ENCODE results near the gene TXNDC17. TPM values are rescaled to one million over a fixed set of nuclear protein-coding genes. Genes with fewer than 3 reads are reported as not detected.

TXNDC17 gene
- total RNA-seq, 1 experiment from 2014 or later = 151 TPM

DNA sequence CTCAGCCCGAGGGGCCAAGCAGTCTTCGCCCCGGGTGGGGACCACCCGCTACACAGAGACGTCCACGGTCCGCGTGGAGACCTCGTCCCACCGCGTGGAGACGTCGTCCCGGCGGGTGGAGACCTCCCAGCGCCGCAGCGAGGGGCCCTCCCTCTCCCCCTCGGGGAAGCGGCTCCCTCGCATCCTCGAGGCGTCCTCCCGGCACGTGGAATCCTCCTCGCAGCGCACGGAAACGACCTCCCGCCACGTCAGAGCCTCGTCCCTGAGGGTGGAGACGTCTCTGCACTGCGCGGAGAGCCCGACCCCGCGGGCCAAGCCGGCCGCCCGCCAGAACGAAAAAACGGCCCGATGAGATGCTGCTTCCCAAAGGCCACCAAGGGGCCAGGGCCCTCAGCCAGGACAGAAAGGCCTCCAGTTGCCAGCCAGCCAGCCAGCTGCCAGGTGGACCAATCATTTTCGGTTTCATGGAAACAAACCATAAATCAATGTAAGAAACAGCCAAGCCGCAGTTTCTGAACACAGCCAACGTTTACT, 11.1 kb downstream of the TXNDC17 start (continued):
- no peak for TF ChIP-seq ATF2 (CRISPR knock-in tag; IDR thresholded peaks at IDR 0.05; ENCODE audit: borderline replicate concordance, low read depth)
- TF ChIP-seq, protein P1, sequence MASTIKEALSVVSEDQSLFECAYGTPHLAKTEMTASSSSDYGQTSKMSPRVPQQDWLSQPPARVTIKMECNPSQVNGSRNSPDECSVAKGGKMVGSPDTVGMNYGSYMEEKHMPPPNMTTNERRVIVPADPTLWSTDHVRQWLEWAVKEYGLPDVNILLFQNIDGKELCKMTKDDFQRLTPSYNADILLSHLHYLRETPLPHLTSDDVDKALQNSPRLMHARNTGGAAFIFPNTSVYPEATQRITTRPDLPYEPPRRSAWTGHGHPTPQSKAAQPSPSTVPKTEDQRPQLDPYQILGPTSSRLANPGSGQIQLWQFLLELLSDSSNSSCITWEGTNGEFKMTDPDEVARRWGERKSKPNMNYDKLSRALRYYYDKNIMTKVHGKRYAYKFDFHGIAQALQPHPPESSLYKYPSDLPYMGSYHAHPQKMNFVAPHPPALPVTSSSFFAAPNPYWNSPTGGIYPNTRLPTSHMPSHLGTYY (CRISPR knock-in tag; IDR thresholded peaks at IDR 0.05) = no peak
- peak; percentile 63; the same call in 1 of the 2 replicates for TF ChIP-seq SMAD4 (CRISPR knock-in tag; IDR thresholded peaks at IDR 0.05)
- TF ChIP-seq NFYB (CRISPR knock-in tag; conservative IDR thresholded peaks at IDR 0.05; ENCODE audit: low read depth) = no peak
- TF ChIP-seq, protein P2, sequence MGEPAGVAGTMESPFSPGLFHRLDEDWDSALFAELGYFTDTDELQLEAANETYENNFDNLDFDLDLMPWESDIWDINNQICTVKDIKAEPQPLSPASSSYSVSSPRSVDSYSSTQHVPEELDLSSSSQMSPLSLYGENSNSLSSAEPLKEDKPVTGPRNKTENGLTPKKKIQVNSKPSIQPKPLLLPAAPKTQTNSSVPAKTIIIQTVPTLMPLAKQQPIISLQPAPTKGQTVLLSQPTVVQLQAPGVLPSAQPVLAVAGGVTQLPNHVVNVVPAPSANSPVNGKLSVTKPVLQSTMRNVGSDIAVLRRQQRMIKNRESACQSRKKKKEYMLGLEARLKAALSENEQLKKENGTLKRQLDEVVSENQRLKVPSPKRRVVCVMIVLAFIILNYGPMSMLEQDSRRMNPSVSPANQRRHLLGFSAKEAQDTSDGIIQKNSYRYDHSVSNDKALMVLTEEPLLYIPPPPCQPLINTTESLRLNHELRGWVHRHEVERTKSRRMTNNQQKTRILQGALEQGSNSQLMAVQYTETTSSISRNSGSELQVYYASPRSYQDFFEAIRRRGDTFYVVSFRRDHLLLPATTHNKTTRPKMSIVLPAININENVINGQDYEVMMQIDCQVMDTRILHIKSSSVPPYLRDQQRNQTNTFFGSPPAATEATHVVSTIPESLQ (CRISPR knock-in tag; IDR thresholded peaks at IDR 0.05) = no peak
- TF ChIP-seq ZNF121 (CRISPR knock-in tag; IDR thresholded peaks at IDR 0.05) = 0 out of 2 replicates have a peak, but pooled peaks have one; percentile 2
- no peak for TF ChIP-seq TEAD1 (CRISPR knock-in tag; IDR thresholded peaks at IDR 0.05)
- TF ChIP-seq CREB1 (CRISPR knock-in tag; IDR thresholded peaks at IDR 0.05) = peak; percentile 83; the same call in 1 of the 2 replicates
- TF ChIP-seq, protein P3, sequence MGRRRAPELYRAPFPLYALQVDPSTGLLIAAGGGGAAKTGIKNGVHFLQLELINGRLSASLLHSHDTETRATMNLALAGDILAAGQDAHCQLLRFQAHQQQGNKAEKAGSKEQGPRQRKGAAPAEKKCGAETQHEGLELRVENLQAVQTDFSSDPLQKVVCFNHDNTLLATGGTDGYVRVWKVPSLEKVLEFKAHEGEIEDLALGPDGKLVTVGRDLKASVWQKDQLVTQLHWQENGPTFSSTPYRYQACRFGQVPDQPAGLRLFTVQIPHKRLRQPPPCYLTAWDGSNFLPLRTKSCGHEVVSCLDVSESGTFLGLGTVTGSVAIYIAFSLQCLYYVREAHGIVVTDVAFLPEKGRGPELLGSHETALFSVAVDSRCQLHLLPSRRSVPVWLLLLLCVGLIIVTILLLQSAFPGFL (CRISPR knock-in tag; IDR thresholded peaks at IDR 0.05; ENCODE audit: borderline replicate concordance) = no peak
- TF ChIP-seq, protein P4, sequence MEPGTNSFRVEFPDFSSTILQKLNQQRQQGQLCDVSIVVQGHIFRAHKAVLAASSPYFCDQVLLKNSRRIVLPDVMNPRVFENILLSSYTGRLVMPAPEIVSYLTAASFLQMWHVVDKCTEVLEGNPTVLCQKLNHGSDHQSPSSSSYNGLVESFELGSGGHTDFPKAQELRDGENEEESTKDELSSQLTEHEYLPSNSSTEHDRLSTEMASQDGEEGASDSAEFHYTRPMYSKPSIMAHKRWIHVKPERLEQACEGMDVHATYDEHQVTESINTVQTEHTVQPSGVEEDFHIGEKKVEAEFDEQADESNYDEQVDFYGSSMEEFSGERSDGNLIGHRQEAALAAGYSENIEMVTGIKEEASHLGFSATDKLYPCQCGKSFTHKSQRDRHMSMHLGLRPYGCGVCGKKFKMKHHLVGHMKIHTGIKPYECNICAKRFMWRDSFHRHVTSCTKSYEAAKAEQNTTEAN (CRISPR knock-in tag; IDR thresholded peaks at IDR 0.05) = peak; percentile 64; the same call in 1 of the 2 replicates
- TF ChIP-seq PRRX2 (CRISPR knock-in tag; IDR thresholded peaks at IDR 0.05) = no peak
- TF ChIP-seq OVOL2 (CRISPR knock-in tag; IDR thresholded peaks at IDR 0.05; ENCODE audit: borderline replicate concordance) = no peak
- TF ChIP-seq, protein P5, sequence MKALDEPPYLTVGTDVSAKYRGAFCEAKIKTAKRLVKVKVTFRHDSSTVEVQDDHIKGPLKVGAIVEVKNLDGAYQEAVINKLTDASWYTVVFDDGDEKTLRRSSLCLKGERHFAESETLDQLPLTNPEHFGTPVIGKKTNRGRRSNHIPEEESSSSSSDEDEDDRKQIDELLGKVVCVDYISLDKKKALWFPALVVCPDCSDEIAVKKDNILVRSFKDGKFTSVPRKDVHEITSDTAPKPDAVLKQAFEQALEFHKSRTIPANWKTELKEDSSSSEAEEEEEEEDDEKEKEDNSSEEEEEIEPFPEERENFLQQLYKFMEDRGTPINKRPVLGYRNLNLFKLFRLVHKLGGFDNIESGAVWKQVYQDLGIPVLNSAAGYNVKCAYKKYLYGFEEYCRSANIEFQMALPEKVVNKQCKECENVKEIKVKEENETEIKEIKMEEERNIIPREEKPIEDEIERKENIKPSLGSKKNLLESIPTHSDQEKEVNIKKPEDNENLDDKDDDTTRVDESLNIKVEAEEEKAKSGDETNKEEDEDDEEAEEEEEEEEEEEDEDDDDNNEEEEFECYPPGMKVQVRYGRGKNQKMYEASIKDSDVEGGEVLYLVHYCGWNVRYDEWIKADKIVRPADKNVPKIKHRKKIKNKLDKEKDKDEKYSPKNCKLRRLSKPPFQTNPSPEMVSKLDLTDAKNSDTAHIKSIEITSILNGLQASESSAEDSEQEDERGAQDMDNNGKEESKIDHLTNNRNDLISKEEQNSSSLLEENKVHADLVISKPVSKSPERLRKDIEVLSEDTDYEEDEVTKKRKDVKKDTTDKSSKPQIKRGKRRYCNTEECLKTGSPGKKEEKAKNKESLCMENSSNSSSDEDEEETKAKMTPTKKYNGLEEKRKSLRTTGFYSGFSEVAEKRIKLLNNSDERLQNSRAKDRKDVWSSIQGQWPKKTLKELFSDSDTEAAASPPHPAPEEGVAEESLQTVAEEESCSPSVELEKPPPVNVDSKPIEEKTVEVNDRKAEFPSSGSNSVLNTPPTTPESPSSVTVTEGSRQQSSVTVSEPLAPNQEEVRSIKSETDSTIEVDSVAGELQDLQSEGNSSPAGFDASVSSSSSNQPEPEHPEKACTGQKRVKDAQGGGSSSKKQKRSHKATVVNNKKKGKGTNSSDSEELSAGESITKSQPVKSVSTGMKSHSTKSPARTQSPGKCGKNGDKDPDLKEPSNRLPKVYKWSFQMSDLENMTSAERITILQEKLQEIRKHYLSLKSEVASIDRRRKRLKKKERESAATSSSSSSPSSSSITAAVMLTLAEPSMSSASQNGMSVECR (CRISPR knock-in tag; IDR thresholded peaks at IDR 0.05; ENCODE audit: borderline replicate concordance) = peak; percentile 82; the same call in 1 of the 2 replicates
- no peak; the same call in 1 of the 2 replicates for TF ChIP-seq HMGXB4 (CRISPR knock-in tag; IDR thresholded peaks at IDR 0.05)
- peak; percentile 84; the same call in 1 of the 2 replicates for TF ChIP-seq SMAD3 (CRISPR knock-in tag; IDR thresholded peaks at IDR 0.05; ENCODE audit: borderline replicate concordance)
- TF ChIP-seq HMGA2 (CRISPR knock-in tag; IDR thresholded peaks at IDR 0.05) = no peak
- TF ChIP-seq FOXJ3 (CRISPR knock-in tag; IDR thresholded peaks at IDR 0.05; ENCODE audit: borderline replicate concordance) = 0 out of 2 replicates have a peak, but pooled peaks have one; percentile 56
- TF ChIP-seq E2F5 (CRISPR knock-in tag; IDR thresholded peaks at IDR 0.05) = peak; percentile 69; the same call in 1 of the 2 replicates
- no peak for TF ChIP-seq MXD4 (CRISPR knock-in tag; IDR thresholded peaks at IDR 0.05; ENCODE audit: borderline replicate concordance)
- TF ChIP-seq AR (CRISPR knock-in tag; IDR thresholded peaks at IDR 0.05) = no peak
- TF ChIP-seq NR1H2 (CRISPR knock-in tag; IDR thresholded peaks at IDR 0.05) = peak; percentile 63; the same call in 1 of the 2 replicates
